GM23338 (cell line): ENCODE data around the gene THRB. TPM values are rescaled to one million over a fixed set of nuclear protein-coding genes. Genes with fewer than 3 reads are reported as not detected.

Source experiments
- ATAC-seq: fragments of 200-7000 bp; cut with Tn5 transposase; 3 replicates; pipeline ENCODE4 v1.9.1; 2020
- DNase-seq: peaks from one replicate; pipeline ENCODE4 v3.0.0-alpha.2; 2015; ENCODE audit warnings: low spot score
- H2AFZ ChIP-seq: fragments of 200-600 bp; sonication (generic); 2 replicates; pipeline ENCODE4 v1.8.0; 2016; ENCODE audit warnings: antibody characterized with exemption, mild to moderate bottlenecking, moderate library complexity
- H3F3A ChIP-seq: fragments of 200-600 bp; sonication (generic); replicated peaks from 2 replicates; pipeline ENCODE4 v1.8.0; 2017; ENCODE audit warnings: antibody characterized with exemption, mixed run types, low read depth
- H3K27ac ChIP-seq: fragments of 200-600 bp; sonication (generic); 2 replicates; pipeline ENCODE4 v1.6.1; 2016; ENCODE audit warnings: low read depth
- H3K27me3 ChIP-seq: fragments of 200-600 bp; sonication (generic); 2 replicates; pipeline ENCODE4 v1.8.0; 2016; ENCODE audit warnings: mild to moderate bottlenecking, mixed run types, moderate library complexity; ENCODE audit not compliant: insufficient read depth
- H3K36me3 ChIP-seq: fragments of 200-600 bp; sonication (generic); 2 replicates; pipeline ENCODE4 v1.8.0; 2016; ENCODE audit warnings: mild to moderate bottlenecking; ENCODE audit not compliant: insufficient read depth
- H3K4me1 ChIP-seq: fragments of 200-600 bp; sonication (generic); 2 replicates; pipeline ENCODE4 v1.8.0; 2016; ENCODE audit warnings: mild to moderate bottlenecking, moderate library complexity; ENCODE audit not compliant: insufficient read depth
- H3K4me2 ChIP-seq: fragments of 200-600 bp; sonication (generic); 2 replicates; pipeline ENCODE4 v1.7.1; 2017; ENCODE audit warnings: mixed run types
- H3K4me3 ChIP-seq: fragments of 200-600 bp; sonication (generic); 2 replicates; pipeline ENCODE4 v1.6.1; 2016; ENCODE audit warnings: mixed run types
- H3K79me2 ChIP-seq: fragments of 200-600 bp; sonication (generic); replicated peaks from 2 replicates; pipeline ENCODE4 v1.8.0; 2017; ENCODE audit warnings: mild to moderate bottlenecking; ENCODE audit not compliant: insufficient read depth
- H3K9me2 ChIP-seq: fragments of 200-600 bp; sonication (generic); 2 replicates; pipeline ENCODE4 v1.8.0; 2017; ENCODE audit not compliant: insufficient read depth
- H4K20me1 ChIP-seq: fragments of 200-600 bp; sonication (generic); replicated peaks from 2 replicates; pipeline ENCODE4 v1.8.0; 2017; ENCODE audit warnings: mild to moderate bottlenecking; ENCODE audit not compliant: insufficient read depth
- H3K27ac Mint-ChIP-seq: 2 replicates; pipeline ENCODE4 v1.8.0; 2020; ENCODE audit warnings: inconsistent platforms, mild to moderate bottlenecking, moderate library complexity, mixed read lengths
- H3K27me3 Mint-ChIP-seq: 3 replicates; pipeline ENCODE4 v1.8.0; 2022; ENCODE audit warnings: low read depth, mild to moderate bottlenecking, moderate library complexity, mixed read lengths, inconsistent platforms; ENCODE audit not compliant: insufficient read depth, poor library complexity
- H3K36me3 Mint-ChIP-seq: 3 replicates; pipeline ENCODE4 v1.8.0; 2021; ENCODE audit warnings: low read depth, mild to moderate bottlenecking, inconsistent platforms, moderate library complexity, mixed read lengths
- H3K4me1 Mint-ChIP-seq: 3 replicates; pipeline ENCODE4 v1.8.0; 2020; ENCODE audit warnings: mild to moderate bottlenecking, inconsistent platforms, mixed read lengths
- H3K4me3 Mint-ChIP-seq: 3 replicates; pipeline ENCODE4 v1.8.0; 2021; ENCODE audit warnings: moderate library complexity, mild to moderate bottlenecking, inconsistent platforms, mixed read lengths
- H3K9me3 Mint-ChIP-seq: 3 replicates; pipeline ENCODE4 v1.8.0; 2020; ENCODE audit warnings: moderate library complexity, mild to moderate bottlenecking, inconsistent platforms, mixed read lengths
- CREB1 ChIP-seq: fragments of 250-450 bp; sonication (Bioruptor Pico); IDR thresholded peaks from 2 replicates; pipeline ENCODE4 v1.5.0; 2020; ENCODE audit warnings: low read depth, mild to moderate bottlenecking, moderate library complexity
- POLR2AphosphoS5 ChIP-seq: IDR thresholded peaks from 2 replicates; pipeline ENCODE4 v1.6.1; 2016; ENCODE audit warnings: antibody characterized with exemption, low read depth
- ZNF331 ChIP-seq: fragments of 250-450 bp; sonication (Bioruptor Pico); IDR thresholded peaks from 2 replicates; pipeline ENCODE4 v1.5.0; 2020; ENCODE audit warnings: low read depth, mild to moderate bottlenecking, moderate library complexity
- ZNF462 ChIP-seq: fragments of 250-450 bp; sonication (Bioruptor Pico); IDR thresholded peaks from 2 replicates; pipeline ENCODE4 v1.5.0; 2020; ENCODE audit warnings: mild to moderate bottlenecking, moderate library complexity
- polyA plus RNA-seq: library from polyadenylated mRNA; unstranded; fragments of >200 nt; fragmentation: Nextera tagmentation; extraction: Ambion mirVana; gene quantifications from 2 replicates; pipeline ENCODE4 v1.2.1, GENCODE V29; 2016
- total RNA-seq: library from RNA; depleted of rRNA; stranded (reverse); fragments of >200 nt; shearing (Covaris generic); gene quantifications from 2 replicates; pipeline ENCODE4 v1.2.3, GENCODE V29; 2014
- TF ChIP-seq, protein P1 (sequence below): IDR thresholded peaks from one replicate; pipeline ENCODE4 v1.6.1; 2018; ENCODE audit warnings: antibody characterized with exemption; ENCODE audit not compliant: unreplicated experiment

THRB gene
- total and polyA plus RNA-seq, 2 experiments from 2014 or later: 1.7 to 3.2 TPM

GRCh38 chr3:24340161-24340560, 154.5 kb downstream of the THRB start (continued):
- no peak for TF ChIP-seq ZNF462
- TF ChIP-seq, protein P1, sequence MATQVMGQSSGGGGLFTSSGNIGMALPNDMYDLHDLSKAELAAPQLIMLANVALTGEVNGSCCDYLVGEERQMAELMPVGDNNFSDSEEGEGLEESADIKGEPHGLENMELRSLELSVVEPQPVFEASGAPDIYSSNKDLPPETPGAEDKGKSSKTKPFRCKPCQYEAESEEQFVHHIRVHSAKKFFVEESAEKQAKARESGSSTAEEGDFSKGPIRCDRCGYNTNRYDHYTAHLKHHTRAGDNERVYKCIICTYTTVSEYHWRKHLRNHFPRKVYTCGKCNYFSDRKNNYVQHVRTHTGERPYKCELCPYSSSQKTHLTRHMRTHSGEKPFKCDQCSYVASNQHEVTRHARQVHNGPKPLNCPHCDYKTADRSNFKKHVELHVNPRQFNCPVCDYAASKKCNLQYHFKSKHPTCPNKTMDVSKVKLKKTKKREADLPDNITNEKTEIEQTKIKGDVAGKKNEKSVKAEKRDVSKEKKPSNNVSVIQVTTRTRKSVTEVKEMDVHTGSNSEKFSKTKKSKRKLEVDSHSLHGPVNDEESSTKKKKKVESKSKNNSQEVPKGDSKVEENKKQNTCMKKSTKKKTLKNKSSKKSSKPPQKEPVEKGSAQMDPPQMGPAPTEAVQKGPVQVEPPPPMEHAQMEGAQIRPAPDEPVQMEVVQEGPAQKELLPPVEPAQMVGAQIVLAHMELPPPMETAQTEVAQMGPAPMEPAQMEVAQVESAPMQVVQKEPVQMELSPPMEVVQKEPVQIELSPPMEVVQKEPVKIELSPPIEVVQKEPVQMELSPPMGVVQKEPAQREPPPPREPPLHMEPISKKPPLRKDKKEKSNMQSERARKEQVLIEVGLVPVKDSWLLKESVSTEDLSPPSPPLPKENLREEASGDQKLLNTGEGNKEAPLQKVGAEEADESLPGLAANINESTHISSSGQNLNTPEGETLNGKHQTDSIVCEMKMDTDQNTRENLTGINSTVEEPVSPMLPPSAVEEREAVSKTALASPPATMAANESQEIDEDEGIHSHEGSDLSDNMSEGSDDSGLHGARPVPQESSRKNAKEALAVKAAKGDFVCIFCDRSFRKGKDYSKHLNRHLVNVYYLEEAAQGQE: no peak

DNA sequence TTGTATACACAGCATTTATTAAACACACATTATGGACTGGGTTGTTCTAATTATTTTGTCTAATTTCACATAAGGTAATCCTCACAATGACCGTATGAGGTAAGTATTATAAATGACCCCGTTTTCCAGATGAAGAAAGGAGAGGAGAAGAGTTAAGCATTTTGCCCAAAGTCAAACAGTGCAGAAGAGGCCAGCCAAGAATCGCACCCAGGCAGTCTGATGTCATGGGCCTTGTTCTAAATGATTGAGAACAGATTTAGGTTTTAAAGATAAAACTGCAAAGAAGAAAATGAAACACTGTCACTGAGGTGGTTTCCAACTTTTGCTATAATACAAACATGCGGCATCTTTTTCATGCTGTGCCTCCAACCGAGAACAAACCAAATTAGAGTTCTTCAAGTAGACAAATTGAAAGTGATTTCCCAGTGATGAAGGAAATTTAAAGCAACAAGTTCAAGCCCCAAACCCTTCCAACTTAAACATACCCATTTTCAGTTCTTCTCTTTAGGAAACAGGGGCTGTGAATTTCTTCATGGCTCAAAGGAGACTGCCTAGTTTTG, 155.3 kb downstream of the THRB start:
- no peak overlapping the region for H2AFZ ChIP-seq
- H3K27ac Mint-ChIP-seq: no peak overlapping the region
- H3K9me2 ChIP-seq: no peaks in the 10 kb centered on the region
- no peak overlapping the region for H3K4me2 ChIP-seq
- no peaks in the 10 kb centered on the region for H4K20me1 ChIP-seq
- H3F3A ChIP-seq: no peaks in the 10 kb centered on the region
- H3K4me3 Mint-ChIP-seq: no peak overlapping the region
- no peaks in the 10 kb centered on the region for H3K27me3 ChIP-seq
- H3K27me3 Mint-ChIP-seq: no peaks in the 10 kb centered on the region
- no peaks in the 10 kb centered on the region for H3K36me3 ChIP-seq
- no peaks in the 10 kb centered on the region for H3K79me2 ChIP-seq
- no peak overlapping the region for H3K27ac ChIP-seq
- H3K4me1 Mint-ChIP-seq: 0 out of 3 replicates have a peak, but pooled peaks cover 3% of the 10 kb centered on the region
- H3K4me1 ChIP-seq: no peaks in the 10 kb centered on the region
- DNase-seq (no peak), ATAC-seq (no peak)
- no peak overlapping the region for H3K4me3 ChIP-seq
- no peaks in the 10 kb centered on the region for H3K36me3 Mint-ChIP-seq
- H3K9me3 Mint-ChIP-seq: no peaks in the 10 kb centered on the region
- no peak for TF ChIP-seq POLR2AphosphoS5
- no peak for TF ChIP-seq ZNF462
- TF ChIP-seq ZNF331 (CRISPR knock-in tag): no peak
- no peak for TF ChIP-seq CREB1 (CRISPR knock-in tag)
